Suprapubic skin (tissue), 4 donors: ENCODE results near the gene GPX7. TPM values are rescaled to one million over a fixed set of nuclear protein-coding genes. Genes with fewer than 3 reads are reported as not detected.

Experiments
- DNase-seq, 2 donors: peaks; one replicate each; pipeline ENCODE4 v3.0.0-alpha.2; 2019; ENCODE audit warnings: low spot score in 2 of 2
- H3K27ac ChIP-seq: fragments of 200-600 bp; sonication (generic); one replicate; pipeline ENCODE4 v1.5.1; 2019
- H3K27me3 ChIP-seq: fragments of 200-600 bp; sonication (generic); one replicate; pipeline ENCODE4 v1.5.1; 2019
- H3K36me3 ChIP-seq: fragments of 200-600 bp; sonication (generic); one replicate; pipeline ENCODE4 v1.5.1; 2019
- H3K4me1 ChIP-seq: fragments of 200-600 bp; sonication (generic); one replicate; pipeline ENCODE4 v1.5.1; 2019
- H3K4me3 ChIP-seq: fragments of 200-600 bp; sonication (generic); one replicate; pipeline ENCODE4 v1.5.1; 2019; ENCODE audit warnings: mild to moderate bottlenecking
- H3K9me3 ChIP-seq: fragments of 200-600 bp; sonication (generic); one replicate; pipeline ENCODE4 v1.5.1; 2019
- EP300 ChIP-seq: sonication (generic); formaldehyde crosslinking; IDR thresholded peaks from one replicate; pipeline ENCODE4 v1.6.1; 2017; ENCODE audit warnings: antibody characterized with exemption
- POLR2A ChIP-seq, 2 donors: fragments of 450-650 bp; IDR thresholded peaks; one replicate each; pipeline ENCODE4 v1.6.1; 2017; ENCODE audit warnings: antibody characterized with exemption in 2 of 2, mild to moderate bottlenecking in 2 of 2, moderate library complexity in 2 of 2
- POLR2AphosphoS5 ChIP-seq, 3 donors: sonication (generic); formaldehyde crosslinking; IDR thresholded peaks; one replicate each; pipeline ENCODE4 v1.6.1; 2017; ENCODE audit warnings: antibody characterized with exemption in 3 of 3
- WGBS: methylation state at CpG from one replicate; pipeline ENCODE4 v1.1.5; 2018; 5-methylcytosine and 5-hydroxymethylcytosine counted together
- total RNA-seq, 4 donors: library from RNA; depleted of rRNA; stranded (reverse); fragments of >200 nt; gene quantifications; one replicate each; pipeline ENCODE4 v1.1.0, GENCODE V29; 2016
- TF ChIP-seq, protein P1 (sequence below), 2 donors: fragments of 200-600 bp in 1 of 2; fragments of 450-650 bp in 1 of 2; sonication (generic) in 1 of 2; IDR thresholded peaks; one replicate each; pipeline ENCODE4 v1.5.1; 2016 to 2019; ENCODE audit warnings: antibody characterized with exemption in 2 of 2, mild to moderate bottlenecking in 1 of 2, moderate library complexity in 1 of 2

The GPX7 gene
- total RNA-seq, 4 donors from 2014 or later: 3.1 to 11.1 (median 7.5) TPM

DNA sequence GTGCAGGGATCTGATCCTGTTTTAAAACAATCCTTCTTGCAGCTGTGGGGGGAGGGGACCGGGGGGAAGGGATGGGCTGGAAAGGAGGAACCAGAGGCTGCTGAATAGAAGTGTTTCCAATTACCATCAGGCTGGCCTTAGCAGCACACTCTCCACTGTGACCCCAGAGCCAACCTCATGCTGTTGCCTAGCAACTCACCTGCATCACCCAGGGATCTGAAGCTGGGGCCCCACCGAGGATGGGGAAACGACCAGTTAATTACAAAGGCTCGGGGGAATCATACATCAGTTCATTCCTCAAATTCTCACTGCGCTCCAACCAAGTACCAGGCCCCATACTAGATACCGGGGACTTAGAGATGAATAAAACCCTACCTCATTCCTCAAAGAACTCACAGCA, 11.9 kb upstream of the GPX7 start:
- Histone ChIP-seq H3K27ac (no peak overlapping the region), H3K4me3 (no peak overlapping the region), H3K36me3 (no peaks in the 10 kb centered on the region), H3K27me3 (no peaks in the 10 kb centered on the region), H3K4me1 (no peaks in the 10 kb centered on the region), H3K9me3 (no peaks in the 10 kb centered on the region)
- DNase-seq: no peak
- 50% methylated on average over 6 of the region's 6 CpGs for WGBS
- TF ChIP-seq EP300: no peak

DNA sequence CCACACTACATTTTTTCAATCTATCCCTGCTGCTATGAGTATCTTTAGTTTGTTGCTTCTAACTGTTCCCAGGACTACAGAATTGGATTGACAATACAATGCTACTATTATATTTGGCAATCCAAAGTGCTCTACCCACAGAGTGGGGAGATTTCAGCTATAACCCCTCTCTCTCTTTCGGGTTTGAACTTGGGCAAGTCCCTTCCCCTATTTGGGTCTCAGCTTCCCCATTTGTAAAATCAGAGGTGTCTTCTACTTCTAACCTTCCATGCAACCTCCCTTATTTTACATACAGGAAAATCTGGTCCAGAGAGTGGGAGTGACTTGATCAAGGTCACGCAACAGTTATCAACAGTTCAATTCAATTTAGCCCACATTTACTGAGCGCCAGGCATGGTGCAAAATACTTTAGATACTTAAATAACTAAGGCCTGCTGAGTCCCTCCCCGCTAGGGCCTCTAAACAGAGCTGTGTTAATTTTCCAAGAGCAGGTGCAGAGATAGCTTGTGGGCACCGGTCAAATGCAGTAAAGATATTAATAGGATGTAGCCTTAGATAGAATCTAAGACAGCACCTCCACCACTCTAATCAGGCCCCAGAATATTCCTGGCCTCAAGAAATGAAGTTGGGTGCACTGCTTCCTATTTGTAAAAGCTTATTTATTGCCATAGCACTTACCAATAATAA, 9.4 kb upstream of the GPX7 start:
- TF ChIP-seq EP300 (no peak), POLR2A (IDR thresholded peaks at IDR 0.05) (no peak), POLR2AphosphoS5 (IDR thresholded peaks at IDR 0.05) (no peak)
- TF ChIP-seq, protein P1, sequence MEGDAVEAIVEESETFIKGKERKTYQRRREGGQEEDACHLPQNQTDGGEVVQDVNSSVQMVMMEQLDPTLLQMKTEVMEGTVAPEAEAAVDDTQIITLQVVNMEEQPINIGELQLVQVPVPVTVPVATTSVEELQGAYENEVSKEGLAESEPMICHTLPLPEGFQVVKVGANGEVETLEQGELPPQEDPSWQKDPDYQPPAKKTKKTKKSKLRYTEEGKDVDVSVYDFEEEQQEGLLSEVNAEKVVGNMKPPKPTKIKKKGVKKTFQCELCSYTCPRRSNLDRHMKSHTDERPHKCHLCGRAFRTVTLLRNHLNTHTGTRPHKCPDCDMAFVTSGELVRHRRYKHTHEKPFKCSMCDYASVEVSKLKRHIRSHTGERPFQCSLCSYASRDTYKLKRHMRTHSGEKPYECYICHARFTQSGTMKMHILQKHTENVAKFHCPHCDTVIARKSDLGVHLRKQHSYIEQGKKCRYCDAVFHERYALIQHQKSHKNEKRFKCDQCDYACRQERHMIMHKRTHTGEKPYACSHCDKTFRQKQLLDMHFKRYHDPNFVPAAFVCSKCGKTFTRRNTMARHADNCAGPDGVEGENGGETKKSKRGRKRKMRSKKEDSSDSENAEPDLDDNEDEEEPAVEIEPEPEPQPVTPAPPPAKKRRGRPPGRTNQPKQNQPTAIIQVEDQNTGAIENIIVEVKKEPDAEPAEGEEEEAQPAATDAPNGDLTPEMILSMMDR (IDR thresholded peaks at IDR 0.05): no peak
- Histone ChIP-seq H3K27ac (no peak overlapping the region), H3K4me3 (no peak overlapping the region), H3K9me3 (no peaks in the 10 kb centered on the region), H3K4me1 (no peaks in the 10 kb centered on the region), H3K27me3 (no peaks in the 10 kb centered on the region), H3K36me3 (no peaks in the 10 kb centered on the region)
- 86% methylated on average over 5 of the region's 5 CpGs for WGBS
- no peak for DNase-seq

DNA sequence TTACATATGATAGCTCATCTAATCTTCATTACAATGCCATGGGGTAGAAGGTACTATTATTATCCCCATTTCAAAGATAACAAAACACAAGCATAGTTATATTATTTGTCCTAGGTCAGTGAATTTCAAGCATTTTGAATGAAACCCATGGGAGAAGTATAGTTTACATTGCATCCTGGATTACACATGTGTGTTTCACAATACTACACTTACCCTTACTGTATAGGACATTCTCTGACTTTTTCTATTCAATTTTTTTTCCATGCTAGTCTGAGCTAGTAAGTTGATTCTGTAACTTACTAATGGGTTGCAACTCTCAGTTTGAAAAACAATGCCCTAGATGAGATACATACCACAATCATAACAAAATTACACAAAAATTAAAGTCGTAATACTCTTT, 8.7 kb upstream of the GPX7 start:
- TF ChIP-seq EP300 (no peak), POLR2AphosphoS5 (IDR thresholded peaks at IDR 0.05) (no peak), POLR2A (IDR thresholded peaks at IDR 0.05) (no peak)
- TF ChIP-seq, protein P1 (IDR thresholded peaks at IDR 0.05): no peak
- Histone ChIP-seq H3K27ac (no peak overlapping the region), H3K9me3 (no peaks in the 10 kb centered on the region), H3K36me3 (no peaks in the 10 kb centered on the region), H3K4me3 (no peak overlapping the region), H3K4me1 (no peaks in the 10 kb centered on the region), H3K27me3 (no peaks in the 10 kb centered on the region)
- WGBS: 85% methylated on average over 1 of the region's 1 CpG
- no peak for DNase-seq

DNA sequence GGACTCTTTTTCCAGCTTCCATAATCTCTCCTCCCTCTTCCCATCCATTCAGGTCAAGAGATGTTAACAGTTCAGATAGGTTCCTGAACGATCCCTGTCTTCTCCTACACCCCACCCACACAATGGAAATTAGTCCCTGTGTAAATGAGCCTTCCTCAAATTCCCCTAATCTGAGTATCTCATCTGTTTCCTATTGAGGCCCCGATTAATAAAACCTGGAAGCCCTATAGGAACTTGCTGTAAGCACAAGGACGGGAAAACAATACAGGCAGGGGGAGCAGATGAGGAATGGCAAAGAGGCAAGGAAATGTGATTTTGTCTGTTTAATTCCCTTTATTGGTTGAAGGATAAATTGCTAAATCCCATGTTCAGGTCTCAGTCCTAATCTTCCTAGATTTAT, 7.1 kb upstream of the GPX7 start:
- WGBS: 54% methylated on average over 3 of the region's 3 CpGs
- no peak for DNase-seq
- Histone ChIP-seq H3K36me3 (no peaks in the 10 kb centered on the region), H3K9me3 (no peaks in the 10 kb centered on the region), H3K27ac (no peak overlapping the region), H3K27me3 (no peaks in the 10 kb centered on the region), H3K4me3 (no peak overlapping the region), H3K4me1 (no peaks in the 10 kb centered on the region)
- TF ChIP-seq POLR2AphosphoS5 (IDR thresholded peaks at IDR 0.05) (no peak), EP300 (no peak), POLR2A (IDR thresholded peaks at IDR 0.05) (no peak)
- TF ChIP-seq, protein P1 (IDR thresholded peaks at IDR 0.05): no peak

DNA sequence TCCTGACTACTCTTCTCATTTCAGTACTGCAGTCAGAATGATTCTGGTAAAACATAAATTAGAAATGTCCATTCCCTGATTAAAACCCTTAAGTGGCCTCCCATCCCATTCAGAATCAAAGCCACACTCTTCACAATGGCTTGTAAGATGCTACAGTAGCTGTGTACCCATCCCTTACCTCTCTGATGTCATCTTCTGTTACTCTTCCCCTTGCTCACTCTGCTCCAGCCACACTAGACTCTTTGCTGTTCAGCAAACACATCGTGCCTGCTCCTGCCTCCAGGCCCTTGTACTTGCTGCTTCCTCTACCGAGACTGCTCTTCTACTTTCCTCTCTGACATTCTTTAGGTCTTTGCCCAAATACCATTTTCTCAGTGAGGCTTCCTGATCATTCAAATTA, 4.3 kb upstream of the GPX7 start:
- no peak for DNase-seq
- H3K4me3 ChIP-seq: no peak overlapping the region
- no peaks in the 10 kb centered on the region for H3K9me3 ChIP-seq
- 60% methylated on average over 2 of the region's 2 CpGs for WGBS
- no peaks in the 10 kb centered on the region for H3K36me3 ChIP-seq
- H3K27ac ChIP-seq: no peak overlapping the region
- H3K27me3 ChIP-seq: no peaks in the 10 kb centered on the region
- TF ChIP-seq EP300 (no peak), POLR2A (IDR thresholded peaks at IDR 0.05) (no peak), POLR2AphosphoS5 (IDR thresholded peaks at IDR 0.05) (no peak)
- TF ChIP-seq, protein P1 (IDR thresholded peaks at IDR 0.05): no peak
- peaks cover 3% of the 10 kb centered on the region for H3K4me1 ChIP-seq

DNA sequence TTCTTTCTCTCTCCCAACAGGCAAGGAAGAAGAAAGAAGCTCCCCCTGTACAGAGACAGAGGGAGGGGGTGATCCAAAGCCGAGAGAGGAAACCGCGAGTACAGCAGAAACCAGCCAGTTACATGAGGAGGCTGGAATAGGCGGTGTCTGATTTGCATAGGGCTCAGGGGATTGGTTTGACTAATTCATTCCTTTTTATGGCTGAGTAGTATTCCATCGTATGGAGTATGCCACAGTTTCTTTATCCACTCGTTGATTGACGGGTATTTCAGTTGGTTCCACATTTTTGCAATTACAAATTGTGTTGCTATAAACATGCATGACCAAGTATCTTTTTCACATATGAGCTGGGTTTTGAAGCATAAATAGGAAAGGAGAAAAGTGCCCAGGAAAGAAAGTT, 3.4 kb upstream of the GPX7 start:
- no peak for DNase-seq
- no peaks in the 10 kb centered on the region for H3K36me3 ChIP-seq
- H3K4me1 ChIP-seq: peaks cover 11% of the 10 kb centered on the region
- 96% methylated on average over 7 of the region's 7 CpGs for WGBS
- H3K27me3 ChIP-seq: no peaks in the 10 kb centered on the region
- no peak for TF ChIP-seq POLR2A (IDR thresholded peaks at IDR 0.05)
- no peak for TF ChIP-seq POLR2AphosphoS5 (IDR thresholded peaks at IDR 0.05)
- TF ChIP-seq, protein P1 (IDR thresholded peaks at IDR 0.05): no peak
- no peak for TF ChIP-seq EP300
- no peak overlapping the region for H3K4me3 ChIP-seq
- H3K27ac ChIP-seq: no peak overlapping the region
- H3K9me3 ChIP-seq: no peaks in the 10 kb centered on the region
